HG03520 (cell line): Measurements from ENCODE around the gene ERVFRD-1.
"Not testable (repeated sequence)": the region's sequence is repeated elsewhere in the genome, so short reads cannot be mapped to it uniquely, and the experiment has no call there.

Experiments
- ATAC-seq: cut with Tn5 transposase; IDR thresholded peaks from one replicate; pipeline ENCODE4 v1.9.1; 2021; ENCODE audit warnings: mild to moderate bottlenecking, moderate library complexity; ENCODE audit not compliant: unreplicated experiment

The ERVFRD-1 gene

GRCh38 chr6:11092668-11093375 lies 18.7 kb downstream of the ERVFRD-1 start:
- ATAC-seq: peak; percentile 26

- ATAC-seq: not testable (repeated sequence)
Observed at GRCh38 chr6:11091141-11091540, 20.4 kb downstream of the ERVFRD-1 start.

GRCh38 chr6:11089695-11090094 lies 21.8 kb downstream of the ERVFRD-1 start:
- ATAC-seq: no peak

- not testable (repeated sequence) for ATAC-seq
Observed at GRCh38 chr6:11087141-11087812, 24.2 kb downstream of the ERVFRD-1 start.

- ATAC-seq: no peak
Observed at GRCh38 chr6:11085758-11086435, 25.6 kb downstream of the ERVFRD-1 start.

GRCh38 chr6:11083956-11084355 lies 27.6 kb downstream of the ERVFRD-1 start:
- no peak for ATAC-seq

GRCh38 chr6:11083491-11083890 lies 28.0 kb downstream of the ERVFRD-1 start:
- no peak for ATAC-seq

GRCh38 chr6:11080296-11080695 lies 31.2 kb downstream of the ERVFRD-1 start:
- no peak for ATAC-seq

GRCh38 chr6:11078266-11078665 lies 33.3 kb downstream of the ERVFRD-1 start:
- ATAC-seq: no peak

GRCh38 chr6:11076540-11076939 lies 35.0 kb downstream of the ERVFRD-1 start:
- ATAC-seq: no peak

GRCh38 chr6:11072101-11072500 lies 39.4 kb downstream of the ERVFRD-1 start:
- no peak for ATAC-seq

- ATAC-seq: no peak
Observed at GRCh38 chr6:11069760-11070159, 41.8 kb downstream of the ERVFRD-1 start.

- ATAC-seq: no peak
Observed at GRCh38 chr6:11067348-11067747, 44.2 kb downstream of the ERVFRD-1 start.

GRCh38 chr6:11066505-11067347 lies 44.8 kb downstream of the ERVFRD-1 start:
- ATAC-seq: no peak

GRCh38 chr6:11065436-11066202 lies 45.9 kb downstream of the ERVFRD-1 start:
- no peak for ATAC-seq

- ATAC-seq: no peak
Observed at GRCh38 chr6:11064836-11065235, 46.7 kb downstream of the ERVFRD-1 start.

GRCh38 chr6:11062715-11063114 lies 48.8 kb downstream of the ERVFRD-1 start:
- ATAC-seq: no peak

GRCh38 chr6:11062083-11062482 lies 49.4 kb downstream of the ERVFRD-1 start:
- no peak for ATAC-seq

GRCh38 chr6:11058406-11058805 lies 53.1 kb downstream of the ERVFRD-1 start:
- no peak for ATAC-seq

GRCh38 chr6:11056871-11057270 lies 54.7 kb downstream of the ERVFRD-1 start:
- no peak for ATAC-seq
